Inferior parietal cortex (tissue), 1 donor: ENCODE measurements around the gene CNKSR3.

Experiments used
- DNase-seq: peaks from one replicate; pipeline ENCODE4 v3.0.0-alpha.2; 2016; ENCODE audit errors: extremely low spot score

CNKSR3 gene

GRCh38 chr6:154457046-154457713 is 53.3 kb downstream of the CNKSR3 start:
- DNase-seq: no peak

DNA sequence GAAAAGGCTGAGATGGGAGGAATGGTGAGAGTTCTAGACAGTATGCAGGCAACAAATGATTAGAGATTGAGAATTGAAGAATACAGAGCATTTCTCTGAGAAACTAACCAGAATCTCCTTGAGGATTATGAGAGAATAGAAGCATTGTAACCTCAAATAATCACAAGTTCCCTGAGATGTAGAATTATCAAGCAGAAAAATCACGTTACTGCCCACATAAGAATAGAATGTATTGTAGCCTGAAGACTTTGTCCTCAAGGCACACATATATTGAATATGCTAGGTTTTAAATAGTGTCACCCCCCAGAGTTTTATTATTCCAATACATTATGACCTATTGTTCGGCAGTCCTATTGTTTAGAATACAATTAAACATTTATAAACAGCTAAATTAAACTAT is 57.2 kb downstream of the CNKSR3 start:
- no peak for DNase-seq

- DNase-seq: no peak
Observed at GRCh38 chr6:154450498-154450897, 60.0 kb downstream of the CNKSR3 start.

- DNase-seq: no peak
Observed at GRCh38 chr6:154448448-154449096, 61.9 kb downstream of the CNKSR3 start.

DNA sequence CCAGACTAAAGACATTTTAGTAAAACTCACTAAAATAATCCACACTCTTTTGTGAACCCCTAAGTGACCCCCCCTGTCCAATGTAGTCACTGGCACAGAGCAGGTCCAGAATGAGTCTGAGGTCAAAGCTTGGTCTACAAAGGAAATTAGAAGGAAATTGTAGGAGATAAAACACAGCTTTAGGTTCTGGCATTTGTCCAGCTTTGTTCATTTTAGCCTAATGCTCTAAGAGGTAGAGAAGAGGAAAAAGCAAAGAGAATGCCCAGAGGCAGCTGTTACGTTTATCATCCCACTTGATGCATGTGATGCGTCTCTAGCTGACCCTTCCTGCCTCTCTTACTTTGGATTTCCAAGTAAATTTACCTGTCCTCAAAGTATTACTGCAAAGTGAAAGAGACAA is 62.5 kb downstream of the CNKSR3 start:
- no peak for DNase-seq

- no peak for DNase-seq
Observed at GRCh38 chr6:154446984-154447383, 63.5 kb downstream of the CNKSR3 start.

DNA sequence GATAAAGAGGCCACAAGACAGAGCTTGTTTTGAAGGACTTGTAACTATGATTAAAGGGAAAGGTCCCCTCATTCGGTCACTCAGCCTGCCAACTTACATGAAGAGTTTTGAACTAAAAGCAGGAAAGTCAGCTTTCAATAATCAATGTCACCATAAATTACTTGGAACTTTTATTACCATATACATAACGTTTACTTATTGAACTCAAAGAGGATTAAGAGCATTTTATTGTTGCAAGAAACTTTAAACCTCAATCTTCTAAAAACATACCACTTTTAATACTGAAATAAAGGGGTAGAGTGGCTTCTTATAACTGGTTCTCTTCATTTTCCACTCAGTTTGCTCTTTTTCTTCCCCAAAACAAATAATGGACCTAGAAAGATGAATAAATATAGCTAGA is 65.1 kb downstream of the CNKSR3 start:
- DNase-seq: no peak

- no peak for DNase-seq
Observed at GRCh38 chr6:154441995-154442310, 68.5 kb downstream of the CNKSR3 start.

GRCh38 chr6:154440422-154441043 is 70.0 kb downstream of the CNKSR3 start:
- DNase-seq: no peak

GRCh38 chr6:154440022-154440421 is 70.5 kb downstream of the CNKSR3 start:
- no peak for DNase-seq

- no peak for DNase-seq
Observed at GRCh38 chr6:154438882-154439415, 71.5 kb downstream of the CNKSR3 start.

- DNase-seq: no peak
Observed at GRCh38 chr6:154435400-154435945, 75.0 kb downstream of the CNKSR3 start.

- DNase-seq: no peak
Observed at GRCh38 chr6:154434662-154435061, 75.8 kb downstream of the CNKSR3 start.

GRCh38 chr6:154433477-154434241 is 76.8 kb downstream of the CNKSR3 start:
- no peak for DNase-seq

GRCh38 chr6:154432533-154433476 is 77.7 kb downstream of the CNKSR3 start:
- no peak for DNase-seq

- DNase-seq: peak; percentile 19
Observed at GRCh38 chr6:154430481-154430919, 80.0 kb downstream of the CNKSR3 start.

DNA sequence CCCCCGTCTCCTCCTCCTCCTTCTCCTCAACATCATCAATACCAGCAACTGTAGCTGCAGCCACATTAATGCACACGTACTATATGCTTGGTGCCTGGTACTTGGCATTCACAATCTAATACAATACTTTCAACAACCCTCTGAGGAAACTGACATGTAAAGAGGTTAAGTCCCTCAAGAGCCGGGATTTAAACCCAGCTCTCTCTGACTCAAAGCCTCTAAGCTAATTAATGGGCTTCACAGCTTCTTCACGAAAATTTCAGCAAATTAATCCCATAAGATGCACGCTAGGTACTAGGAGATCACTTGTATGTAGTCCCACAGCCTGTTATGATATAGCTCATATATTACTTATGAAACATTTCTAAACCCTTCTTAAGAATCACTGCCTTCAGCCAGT is 80.8 kb downstream of the CNKSR3 start:
- no peak for DNase-seq

DNA sequence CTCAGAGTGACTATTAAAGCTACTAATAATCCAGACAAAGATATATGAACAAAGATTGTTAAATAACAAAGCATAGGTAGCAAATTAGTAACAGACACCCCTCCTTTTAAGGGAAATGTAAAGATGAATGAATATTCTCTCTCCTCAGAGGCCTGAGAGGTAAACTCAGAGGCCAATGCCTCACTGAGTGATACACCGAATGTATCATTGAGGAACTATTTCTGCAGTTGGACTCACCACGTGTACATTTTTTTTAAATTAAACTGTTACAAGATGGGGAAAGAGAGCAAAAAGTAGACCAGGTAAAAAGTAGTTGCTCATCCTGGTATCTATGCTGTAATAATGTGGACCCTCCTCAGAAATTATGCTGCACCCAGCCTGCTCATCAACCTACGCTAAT is 81.6 kb downstream of the CNKSR3 start:
- no peak for DNase-seq

DNA sequence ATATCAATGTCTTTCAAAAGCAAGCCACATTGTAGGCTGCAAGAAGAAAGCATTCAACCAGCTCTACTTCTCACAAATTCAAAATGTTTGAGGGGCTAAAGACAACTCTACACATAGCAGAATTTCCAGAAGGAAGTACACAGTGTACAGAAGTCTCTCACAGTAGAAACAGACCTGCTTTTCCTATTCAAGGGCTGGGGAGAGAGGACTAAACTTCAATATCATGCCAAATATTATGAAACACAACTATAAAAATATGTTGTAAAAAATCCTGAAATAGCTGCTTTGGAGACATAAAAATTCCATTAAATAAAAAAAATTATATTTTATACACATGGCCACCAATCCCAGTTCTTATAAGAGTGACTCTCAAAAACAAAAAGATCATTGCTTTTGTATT is 83.0 kb downstream of the CNKSR3 start:
- no peak for DNase-seq

- DNase-seq: no peak
Observed at GRCh38 chr6:154426997-154427396, 83.5 kb downstream of the CNKSR3 start.

- DNase-seq: no peak
Observed at GRCh38 chr6:154425034-154425433, 85.5 kb downstream of the CNKSR3 start.
